SW480 (cell line): Measurements from ENCODE around the gene RNF166.

Experiments used
- DNase-seq: peaks from one replicate; pipeline ENCODE4 v3.0.0-alpha.2; 2016; ENCODE audit warnings: low spot score

Gene RNF166

DNA sequence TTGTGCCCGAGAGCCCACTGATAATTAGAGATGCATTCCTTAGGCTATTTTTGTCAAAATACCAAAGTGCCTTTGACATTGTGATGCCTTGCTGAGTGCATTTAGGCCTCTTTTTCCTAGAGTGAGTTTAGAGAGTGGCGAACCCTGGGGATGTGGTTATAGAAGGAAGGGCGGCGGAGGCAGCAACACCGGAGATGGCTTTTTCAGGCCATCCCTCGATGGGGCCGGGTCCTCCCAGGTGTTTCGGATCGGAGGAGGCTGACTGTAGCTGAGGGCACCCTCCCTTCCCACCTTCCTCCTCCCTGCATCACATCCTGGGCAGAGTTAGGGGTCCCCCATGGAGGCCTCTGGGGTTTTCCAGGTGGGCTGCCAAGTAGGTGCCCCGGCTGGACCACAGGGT lies 13.3 kb downstream of the RNF166 start:
- DNase-seq, result no peak

DNA sequence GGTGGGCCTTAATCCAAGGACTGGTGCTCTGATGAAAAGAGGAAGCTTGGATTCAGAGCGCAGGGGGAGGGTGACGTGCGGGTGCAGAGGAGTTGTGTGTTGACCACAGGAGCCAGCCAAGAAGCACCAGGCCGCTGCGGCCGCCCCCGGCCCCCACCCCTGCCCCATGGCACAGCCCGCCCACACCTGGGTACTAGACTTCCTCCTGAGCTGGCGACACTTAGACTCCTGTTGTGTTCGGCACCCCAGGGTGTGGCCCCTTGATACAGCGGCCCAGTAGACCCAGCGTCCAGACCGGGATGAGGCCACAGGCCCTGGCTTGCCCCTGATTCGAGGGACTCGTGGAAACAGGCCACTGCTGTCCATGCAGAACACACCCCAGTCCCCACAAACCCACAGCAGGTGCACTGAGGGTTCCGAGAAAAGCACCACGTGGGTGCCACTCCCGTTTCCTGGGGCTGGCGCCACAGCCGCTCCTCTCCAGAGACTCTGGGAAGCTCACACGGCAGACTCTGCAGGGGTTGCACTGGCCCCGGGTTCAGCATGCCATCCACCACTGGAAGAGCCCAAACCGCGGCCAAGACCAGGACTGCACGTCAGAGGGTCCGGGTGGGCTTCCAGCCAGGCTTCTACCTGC lies 14.2 kb downstream of the RNF166 start:
- DNase-seq, result no peak

DNA sequence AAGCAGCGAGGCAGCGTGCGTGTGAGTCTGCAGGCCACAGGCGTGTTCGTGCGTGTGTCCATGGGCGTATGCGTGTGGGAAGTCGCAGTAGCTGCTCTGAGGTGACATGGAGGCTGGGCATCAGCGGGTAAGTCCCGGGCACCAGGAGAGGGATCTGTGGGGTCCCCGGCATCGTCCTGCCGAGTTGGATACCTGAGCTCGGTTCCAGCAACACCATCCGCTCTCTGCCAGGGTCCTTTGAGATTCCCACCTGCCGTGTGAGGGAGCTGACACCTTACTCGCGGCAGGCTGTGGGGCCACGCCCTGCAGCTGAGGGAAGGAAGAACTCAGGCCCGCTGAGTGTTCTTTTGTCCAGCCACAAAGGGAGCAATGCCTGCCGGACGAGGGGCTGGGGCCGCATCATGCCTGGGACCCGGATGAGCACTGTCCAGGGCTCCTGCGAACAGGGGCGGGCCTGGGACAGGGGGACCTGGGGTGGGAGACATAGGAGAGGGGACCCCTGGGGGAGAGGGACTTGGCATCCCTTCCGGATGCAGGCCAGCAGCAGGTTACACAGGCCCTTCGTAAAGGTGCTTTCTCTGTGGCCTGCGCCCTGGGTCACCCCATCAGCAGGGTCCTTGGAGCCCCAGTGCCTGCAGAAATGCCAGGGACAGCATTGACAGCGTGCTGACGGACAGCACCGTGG lies 14.9 kb downstream of the RNF166 start:
- DNase-seq, result no peak

DNA sequence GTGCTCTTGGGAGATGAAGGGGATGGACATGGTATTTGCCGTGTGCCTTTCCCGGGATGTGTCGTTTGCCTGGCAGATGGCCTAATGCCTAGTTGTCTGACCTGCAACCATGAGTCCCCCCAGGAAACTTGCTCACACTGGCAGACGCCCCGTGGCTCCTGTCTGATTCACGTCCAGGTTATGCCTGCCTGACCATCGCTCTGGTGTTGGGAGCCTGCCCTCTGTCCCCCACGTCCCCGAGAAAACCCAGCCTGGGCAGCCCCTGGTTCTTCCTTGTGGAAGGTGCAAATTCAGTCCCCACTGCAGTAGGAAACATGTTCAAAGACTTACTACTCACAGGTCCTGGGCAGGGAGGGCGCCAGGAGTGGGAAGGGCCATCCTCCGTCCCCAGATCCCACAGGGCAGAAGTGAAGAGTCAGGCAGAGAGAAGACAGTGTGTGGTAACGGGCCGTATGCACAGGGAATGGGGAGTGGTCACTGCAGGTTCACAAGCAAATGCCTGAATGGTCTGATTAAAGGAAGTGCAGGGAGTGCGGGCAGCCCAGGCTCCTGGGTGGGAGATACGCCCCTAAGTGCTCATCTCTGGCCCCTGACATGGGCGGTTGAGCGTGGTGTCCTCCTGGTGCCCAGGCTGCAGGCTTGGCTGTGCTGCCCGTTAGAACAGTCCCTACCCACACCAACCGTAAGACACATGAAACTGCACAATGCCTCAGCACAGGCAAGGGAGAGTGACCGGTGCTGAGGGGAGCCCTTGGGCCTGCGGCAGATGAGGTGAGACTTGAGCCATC lies 15.7 kb downstream of the RNF166 start:
- DNase-seq, result no peak

DNA sequence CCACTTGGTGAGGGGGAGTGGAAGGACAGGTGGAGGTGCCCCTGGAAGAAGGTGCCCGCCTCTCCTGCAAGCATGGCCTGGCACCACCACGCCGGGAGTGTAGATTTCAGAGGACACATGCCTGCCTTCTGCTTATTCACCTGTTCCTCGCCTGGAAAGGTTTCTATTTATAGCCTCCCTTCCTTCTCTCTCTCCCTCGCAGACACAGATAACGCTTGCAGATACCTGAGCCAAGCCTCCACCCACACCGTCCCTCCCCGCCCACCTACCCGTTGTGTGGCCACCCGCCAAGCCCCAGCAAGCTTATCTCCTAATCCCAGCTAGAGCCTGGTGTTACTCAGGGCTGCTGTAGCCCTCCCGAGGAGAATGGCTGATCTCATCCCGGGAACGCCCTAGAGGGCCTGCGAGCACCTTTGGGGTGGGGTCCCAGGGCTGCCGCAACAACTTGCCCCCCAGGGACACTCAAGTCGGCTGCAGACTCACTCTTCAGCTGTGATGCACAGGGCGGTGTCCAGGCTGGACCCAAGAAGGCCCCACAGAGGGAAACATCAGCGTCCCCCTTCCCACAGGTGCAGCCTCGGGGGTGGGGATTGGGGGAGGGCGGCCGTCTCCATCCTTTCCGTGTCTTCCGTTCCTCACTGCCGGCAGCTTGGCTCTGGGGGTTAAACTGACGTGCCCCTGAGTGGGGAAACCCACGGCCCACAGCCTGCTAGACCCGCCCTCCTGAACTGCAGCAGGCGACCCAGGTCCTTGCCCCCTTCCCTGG lies 18.0 kb downstream of the RNF166 start:
- DNase-seq, result no peak

DNA sequence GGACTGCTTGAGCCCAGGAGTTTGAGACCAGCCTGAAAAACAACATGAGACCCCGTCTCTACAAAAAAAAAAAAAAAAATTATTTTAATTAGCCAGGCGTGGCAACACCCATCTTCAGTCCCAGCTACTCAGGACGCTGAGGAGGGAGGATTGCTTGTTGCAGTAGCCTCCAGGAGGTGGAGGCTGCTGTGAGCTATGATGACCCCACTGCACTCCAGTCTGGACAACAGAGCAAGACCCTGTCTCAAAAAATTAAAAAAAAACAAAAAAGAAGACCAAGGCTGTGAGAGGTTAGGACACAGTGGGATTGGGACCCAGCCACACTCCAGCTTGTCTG lies 18.6 kb downstream of the RNF166 start:
- no peak for DNase-seq

DNA sequence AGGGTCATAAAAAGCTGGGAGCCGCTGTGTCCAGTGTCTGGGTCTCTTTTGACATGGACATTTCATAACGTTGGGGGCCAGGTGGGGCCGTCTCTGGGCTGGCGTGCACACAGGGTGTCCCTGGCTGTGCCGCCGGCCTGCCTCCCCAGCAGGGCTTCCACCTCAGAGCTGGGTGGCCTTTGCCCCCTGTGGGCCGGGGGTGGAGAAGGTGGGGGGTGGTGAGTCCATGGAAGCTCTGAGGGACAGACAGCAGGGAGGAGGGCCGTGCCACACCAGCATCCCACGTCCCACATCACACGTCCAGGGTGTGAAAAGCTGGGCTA lies 19.0 kb downstream of the RNF166 start:
- DNase-seq, result no peak

DNA sequence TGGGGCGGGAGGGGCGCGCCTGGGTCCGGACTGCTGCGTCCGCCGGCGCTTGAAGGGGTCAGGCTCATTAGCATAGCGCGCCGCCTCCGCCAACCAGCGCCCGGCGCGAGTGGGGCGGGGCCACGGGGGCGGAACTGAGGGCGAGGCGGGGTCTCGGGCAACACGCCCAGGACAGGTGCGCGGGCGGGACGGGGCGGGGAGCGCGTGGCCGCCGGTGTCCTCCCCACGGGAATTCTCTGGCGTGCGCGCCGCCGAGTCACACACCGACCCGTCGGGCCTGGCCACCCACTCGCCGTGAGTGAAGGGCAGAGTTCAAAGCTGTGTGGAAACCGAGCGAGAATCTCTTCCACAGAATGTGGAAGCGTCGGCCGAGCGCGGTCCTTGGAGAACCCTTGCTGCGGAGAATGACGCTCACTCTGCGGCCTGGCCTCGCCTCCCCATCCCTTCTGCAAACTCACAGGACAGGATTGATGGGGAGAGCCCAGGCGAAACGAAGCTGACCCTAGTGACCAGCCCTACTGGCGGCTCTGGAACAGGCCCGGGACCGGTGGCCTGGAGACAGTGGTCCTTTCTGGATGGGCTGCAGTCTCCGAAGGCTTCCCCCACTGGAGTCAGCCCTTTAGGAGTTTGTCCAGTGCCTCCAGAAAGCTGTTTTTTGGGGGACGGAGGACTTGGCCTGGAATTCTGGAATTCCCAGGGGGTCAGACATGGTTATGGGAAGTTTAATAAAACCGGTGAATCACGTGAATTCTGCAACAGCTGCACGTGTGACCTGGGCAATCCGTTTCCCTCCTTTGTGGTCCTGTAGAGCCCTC lies 19.6 kb downstream of the RNF166 start, which contains the start of gene SNAI3:
Gene SNAI3, minus strand, starts transcription at position 69 of the 815 bp plus-strand sequence. CDS start 101 bp downstream, outside the sequence.
- peak; percentile 61 for DNase-seq

DNA sequence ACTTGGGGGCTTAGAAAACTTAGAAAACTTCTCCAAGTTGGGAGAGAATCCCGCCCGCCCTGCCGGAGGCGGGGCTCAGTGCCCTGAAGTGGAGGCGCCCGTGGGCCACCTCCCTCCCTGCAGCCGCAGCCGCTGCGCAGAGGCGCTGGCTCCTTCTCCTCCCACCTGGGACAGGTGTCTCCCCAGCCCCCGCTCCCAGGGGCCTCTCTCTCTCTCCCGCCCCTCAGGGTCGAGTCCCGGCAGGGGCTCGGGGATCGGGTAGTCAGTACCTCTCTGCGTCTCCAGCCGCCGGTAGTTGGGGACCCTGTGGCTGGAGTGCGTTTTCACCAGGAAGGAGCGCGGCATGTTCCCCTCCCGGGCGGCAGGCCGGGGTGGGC lies 20.2 kb downstream of the RNF166 start:
- DNase-seq, result no peak

DNA sequence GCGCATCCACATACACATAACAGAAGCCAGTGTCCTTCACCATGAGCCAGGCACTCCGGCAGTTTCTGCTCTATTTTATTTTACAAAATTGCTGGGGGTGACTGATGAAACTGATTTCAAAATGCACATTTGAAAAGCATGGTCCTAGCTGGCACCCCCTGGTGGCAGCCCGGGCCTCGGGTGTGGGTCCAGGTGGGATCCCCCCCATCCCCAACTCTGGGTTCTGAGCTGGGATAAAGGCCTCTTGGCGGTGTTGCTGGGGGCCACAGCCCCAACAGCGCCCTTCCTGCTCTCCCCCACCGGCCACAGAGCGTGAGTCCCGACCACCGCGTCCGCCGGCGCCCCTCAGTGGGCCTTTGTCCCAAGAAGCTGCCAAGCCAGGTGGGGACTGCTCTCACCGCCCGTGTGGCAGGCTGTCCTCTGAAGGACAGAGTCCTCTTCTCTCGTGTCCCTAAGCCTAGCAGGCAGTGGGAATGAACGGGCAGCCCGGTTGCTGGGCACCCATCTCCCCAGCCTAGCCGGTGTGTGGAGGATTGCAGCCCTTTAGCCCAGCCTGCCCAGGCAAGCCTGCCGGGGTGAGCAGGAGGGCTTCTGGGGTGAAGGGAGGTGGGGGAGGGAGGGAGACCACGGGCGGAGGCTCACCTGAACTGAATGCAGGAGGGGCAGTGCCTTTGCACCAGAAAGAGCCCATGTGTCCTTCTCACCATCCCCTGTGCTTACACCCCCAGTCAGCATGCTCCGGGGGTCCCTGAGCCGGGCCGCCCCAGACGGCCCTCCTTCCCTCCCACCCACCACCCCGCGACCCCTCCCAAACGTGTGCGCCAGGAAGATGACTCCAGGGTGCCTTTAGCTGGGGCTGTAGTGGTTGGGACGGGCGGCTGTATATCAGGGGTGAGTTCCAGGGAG lies 20.8 kb downstream of the RNF166 start:
- peak; percentile 32 for DNase-seq

DNA sequence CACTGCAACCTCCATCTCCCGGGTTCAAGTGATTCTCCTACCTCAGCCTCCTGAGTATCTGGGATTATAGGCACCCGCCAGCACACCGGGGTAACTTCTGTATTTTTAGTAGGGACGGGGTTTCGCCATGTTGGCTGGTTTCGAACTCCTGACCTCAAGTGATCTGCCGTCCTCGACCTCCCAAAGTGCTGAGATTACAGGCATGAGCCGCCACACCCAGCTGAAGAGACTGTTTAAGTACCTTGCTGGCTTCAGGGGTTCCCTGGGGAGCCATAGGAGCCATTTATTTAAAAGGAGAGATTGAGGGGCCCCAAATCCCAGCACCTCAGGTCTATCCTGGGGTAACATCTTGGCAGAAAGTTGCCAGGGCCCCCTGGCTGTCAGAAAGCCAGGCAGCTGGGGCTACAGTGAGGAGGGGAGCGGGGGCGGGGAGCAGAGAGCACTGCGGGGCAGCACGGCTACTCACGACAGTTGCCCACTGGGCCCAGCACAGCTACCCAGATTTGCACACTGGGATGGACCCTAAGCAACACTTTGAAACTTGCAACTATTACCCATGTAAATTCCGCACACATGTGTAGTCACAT lies 21.5 kb downstream of the RNF166 start:
- no peak for DNase-seq

DNA sequence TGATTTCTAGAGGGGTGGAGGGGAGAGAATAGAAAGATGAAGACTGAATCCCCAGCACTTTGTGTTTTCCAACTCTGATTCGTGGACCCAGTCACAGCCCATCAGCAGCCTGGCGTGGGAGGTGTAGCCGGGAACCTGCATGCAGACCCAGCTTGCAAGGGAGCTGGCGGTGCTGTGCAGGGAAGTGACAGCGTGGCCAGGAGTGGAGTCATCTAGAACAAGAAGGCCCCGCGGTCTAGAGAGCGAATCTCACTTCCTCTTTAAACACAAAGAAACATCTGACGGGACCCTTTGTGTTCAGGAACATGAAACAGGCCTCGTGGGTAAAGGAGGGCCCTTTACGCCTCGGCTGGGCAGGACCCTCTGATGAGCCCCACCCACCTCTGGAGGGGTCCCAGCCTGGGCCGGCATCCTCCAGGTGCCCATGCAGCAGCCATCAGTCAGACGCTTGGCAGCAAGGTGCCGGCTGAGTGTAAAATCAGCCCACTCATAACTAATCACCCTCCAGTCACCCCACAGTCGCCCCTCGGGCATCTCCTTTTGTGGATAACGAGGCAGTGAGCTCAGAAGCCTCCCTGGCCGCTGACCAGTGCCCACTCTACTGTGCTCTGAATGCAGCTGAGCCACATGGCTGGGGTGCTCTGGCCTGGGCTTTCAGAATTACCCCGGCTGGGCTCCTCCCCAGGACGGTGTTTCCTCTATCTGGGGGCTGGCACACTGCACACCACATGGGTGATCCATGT lies 24.3 kb downstream of the RNF166 start:
- DNase-seq, result no peak

DNA sequence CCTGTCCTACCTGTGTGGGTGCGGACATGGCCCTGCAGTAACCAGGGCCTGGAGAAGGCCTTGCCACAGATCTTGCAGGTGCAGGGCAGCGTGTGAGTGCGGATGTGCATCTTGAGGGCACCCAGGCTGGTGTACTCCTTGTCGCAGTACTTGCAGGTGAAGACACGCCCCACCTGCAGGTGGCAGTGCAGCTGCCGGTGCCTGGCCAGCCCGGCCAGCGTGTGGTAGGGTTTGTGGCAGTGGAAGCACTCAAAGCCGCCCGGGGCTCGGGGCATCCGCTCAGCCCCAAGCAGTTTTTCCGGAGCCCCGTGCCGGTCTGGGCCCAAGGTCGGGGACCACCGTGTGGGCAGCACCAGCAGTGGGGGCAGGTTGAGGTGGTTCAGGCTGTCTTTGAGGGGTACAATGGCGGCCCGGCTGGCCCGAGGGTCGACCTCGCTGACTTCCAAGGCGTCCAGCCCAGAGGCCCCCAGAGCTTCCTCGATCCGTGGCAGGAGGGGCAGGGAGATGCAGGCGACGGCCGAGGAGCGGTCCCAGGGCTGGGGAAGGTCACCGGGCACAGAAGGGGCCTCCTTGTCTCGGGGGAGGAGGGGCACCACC lies 25.0 kb downstream of the RNF166 start:
- DNase-seq, result no peak

DNA sequence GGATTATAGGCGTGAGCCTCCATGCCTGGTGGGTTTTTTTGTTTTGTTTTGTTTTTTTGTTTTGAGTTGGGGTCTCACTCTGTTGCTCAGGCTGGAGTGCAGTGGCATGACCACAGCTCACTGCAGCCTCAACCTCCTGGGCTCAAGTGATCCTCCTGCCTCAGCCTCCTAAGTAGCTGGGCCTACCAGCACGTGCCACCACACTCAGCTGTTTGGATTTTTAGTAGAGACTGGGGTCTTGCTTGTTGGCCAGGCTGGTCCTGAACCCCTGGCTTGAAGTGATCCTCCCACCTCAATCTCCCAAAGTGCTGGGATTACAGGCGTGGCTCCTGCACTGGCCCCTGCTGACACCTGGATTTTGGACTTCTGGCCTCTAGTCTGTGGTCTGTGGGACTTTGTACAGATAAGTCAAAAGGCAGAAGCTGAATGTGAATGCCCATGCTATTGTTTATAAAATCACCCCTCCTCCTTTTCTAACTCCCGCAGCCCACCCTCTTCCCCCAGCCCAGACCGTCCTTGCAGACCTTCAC lies 25.6 kb downstream of the RNF166 start:
- no peak for DNase-seq

DNA sequence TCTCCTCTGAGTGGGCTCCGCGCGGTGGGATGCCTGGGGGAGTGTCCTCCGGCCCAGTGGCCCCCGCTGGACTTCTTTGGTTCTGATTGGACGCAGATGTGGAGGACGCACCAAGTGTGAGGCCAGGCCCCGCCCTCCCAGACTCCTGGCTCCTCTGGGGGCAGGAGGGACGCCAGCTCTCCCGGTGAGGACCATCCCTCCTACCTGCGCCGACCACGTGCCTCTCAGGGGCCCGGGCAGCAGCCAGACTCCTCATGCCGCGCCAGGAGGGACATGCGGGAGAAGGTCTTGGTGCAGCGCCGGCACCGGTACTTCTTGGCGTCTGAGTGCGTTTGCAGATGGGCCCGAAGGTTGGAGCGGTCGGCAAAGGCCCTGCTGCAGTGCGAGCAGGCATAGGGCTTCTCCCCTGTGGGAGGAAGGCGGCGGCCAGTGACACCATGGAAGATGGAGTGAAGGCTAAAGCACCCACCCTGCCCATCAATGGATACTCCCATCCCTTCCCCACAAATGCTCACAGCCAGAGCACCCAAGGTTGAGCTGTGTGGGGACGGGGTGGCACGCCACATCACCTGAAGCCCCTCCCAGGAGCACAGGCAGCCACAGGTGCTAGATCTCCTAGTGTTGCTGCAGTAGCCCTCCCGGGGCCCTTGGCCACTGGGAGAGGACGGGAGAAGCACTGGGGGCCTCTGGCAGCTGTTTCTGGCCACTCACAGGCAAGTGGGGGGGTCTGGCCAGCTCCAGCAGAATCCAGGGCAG lies 27.8 kb downstream of the RNF166 start:
- no peak for DNase-seq

DNA sequence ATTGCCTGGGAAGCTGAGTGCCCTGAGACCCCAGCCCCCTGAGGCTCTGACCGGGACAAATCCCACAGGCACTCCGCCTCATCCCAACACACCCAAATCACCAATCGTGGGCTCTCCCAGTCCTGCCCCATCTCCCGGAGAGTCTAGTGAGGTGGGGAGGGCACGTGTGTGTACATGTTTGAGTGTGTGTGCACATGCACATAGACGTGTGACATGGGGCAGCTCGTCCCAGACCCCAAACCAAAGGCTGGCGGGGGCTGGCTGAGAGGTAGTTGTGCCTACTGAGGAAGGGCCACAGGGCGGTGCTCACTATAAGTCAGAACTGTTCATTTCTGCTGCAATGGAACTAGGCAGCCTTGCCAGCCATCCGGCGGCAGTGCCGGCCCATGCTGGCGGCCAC lies 28.5 kb downstream of the RNF166 start:
- no peak for DNase-seq

DNA sequence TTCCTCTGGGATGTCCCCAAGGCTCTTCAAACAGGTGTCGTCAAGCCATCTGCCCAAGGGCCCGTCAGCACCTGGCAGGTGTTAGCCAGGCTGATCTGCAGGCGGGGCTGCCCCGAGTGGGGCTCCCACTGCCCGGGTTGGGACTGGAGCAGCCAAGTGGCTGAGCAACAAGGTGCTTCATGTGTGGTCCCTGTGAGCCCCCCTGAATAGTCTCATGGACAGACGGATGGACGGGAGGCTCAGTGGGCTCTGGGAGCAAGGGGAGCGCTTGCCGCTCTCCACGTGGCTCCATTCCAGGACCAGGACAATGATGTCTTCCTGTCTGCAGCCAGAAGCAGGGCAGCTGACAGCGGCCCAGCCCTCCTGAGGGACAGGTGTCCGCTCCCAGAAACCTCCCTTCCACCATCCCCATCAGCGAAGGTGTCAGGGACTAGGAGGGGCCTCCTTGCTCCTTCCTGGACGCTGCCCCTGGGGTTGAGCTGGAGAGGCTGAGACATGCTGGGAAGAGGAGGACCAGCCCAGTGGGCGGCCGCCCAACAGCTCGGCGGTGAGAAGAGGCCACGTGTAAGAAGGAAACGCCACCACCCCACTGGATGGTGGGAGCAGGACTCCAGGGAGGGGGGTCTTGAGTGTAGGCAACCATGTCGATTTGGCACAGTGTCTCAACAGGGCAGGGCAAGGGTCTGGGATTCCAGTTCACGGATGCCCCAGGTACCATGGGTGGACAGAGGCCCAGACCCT lies 29.5 kb downstream of the RNF166 start:
- DNase-seq, result no peak
